Measurements from ENCODE around the gene WRNIP1. TPM values are rescaled to one million over a fixed set of nuclear protein-coding genes. Genes with fewer than 3 reads are reported as not detected.
A peak's percentile ranks its signal among the peaks of the same experiment; 100 is the strongest.

Gene WRNIP1
- total and polyA plus RNA-seq, 9 of the 15 experiments (the other 6 are each of a cell fraction or from before 2014, with no cell fraction given), result 13.2 to 63.6 (median 48.6) TPM

- TF ChIP-seq FOXJ3 (CRISPR knock-in tag; IDR thresholded peaks at IDR 0.05) (no peak), OTX1 (CRISPR knock-in tag; IDR thresholded peaks at IDR 0.05) (no peak), ZFP1 (CRISPR knock-in tag; IDR thresholded peaks at IDR 0.05) (no peak), TSHZ1 (CRISPR knock-in tag; IDR thresholded peaks at IDR 0.05) (no peak), CBX2 (IDR thresholded peaks at IDR 0.05; ENCODE audit: insufficient read depth, low read length, poor library complexity, severe bottlenecking) (no peak), TEAD1 (CRISPR knock-in tag; IDR thresholded peaks at IDR 0.05) (0 out of 4 replicates have a peak, but pooled peaks of 1 of the 2 experiments have one; percentile 24), GABPB1 (CRISPR knock-in tag; IDR thresholded peaks at IDR 0.05) (no peak), HNRNPK (IDR thresholded peaks at IDR 0.05; ENCODE audit: low read depth, low read length, poor library complexity, severe bottlenecking) (no peak), GTF2E2 (tag; IDR thresholded peaks at IDR 0.05) (no peak), ZNF780A (CRISPR knock-in tag; IDR thresholded peaks at IDR 0.05) (no peak), SMARCB1 (IDR thresholded peaks at IDR 0.05; ENCODE audit: insufficient read length, low read depth) (peak; percentile 62), NR2F6 (CRISPR knock-in tag; IDR thresholded peaks at IDR 0.05) (no peak), SRF (CRISPR knock-in tag; IDR thresholded peaks at IDR 0.05) (peak in 1 of 2 experiments; percentile 86; a peak in 1 of 4 replicates), POLR2AphosphoS2 (IDR thresholded peaks at IDR 0.05; ENCODE audit: low read length) (no peak), KLF10 (CRISPR knock-in tag; IDR thresholded peaks at IDR 0.05) (no peak), ZNF280A (IDR thresholded peaks at IDR 0.05; ENCODE audit: low read depth, partially characterized antibody) (no peak), NR4A1 (CRISPR knock-in tag; IDR thresholded peaks at IDR 0.05) (no peak), NR4A1 (tag; IDR thresholded peaks at IDR 0.05) (no peak), CTCFL (IDR thresholded peaks at IDR 0.05; ENCODE audit: borderline replicate concordance, insufficient read depth, low read depth, low read length, poor library complexity, severe bottlenecking) (peak; percentile 80), ZNF175 (CRISPR knock-in tag; IDR thresholded peaks at IDR 0.05; ENCODE audit: low read depth) (no peak), ZNF507 (tag; conservative IDR thresholded peaks at IDR 0.05) (no peak), ZNF384 (IDR thresholded peaks at IDR 0.05; ENCODE audit: low read depth, low read length) (peak; percentile 96)
Observed at GRCh38 chr6:2783188-2783963, 18.2 kb downstream of the WRNIP1 start (continued).
